NOMO-1 treated with dmso at 0.1 percent for 144 hours (cell line): Measurements from ENCODE around the gene TPD52L1.
A peak's percentile ranks its signal among the peaks of the same experiment; 100 is the strongest.

Source experiments
- DNase-seq: peaks from one replicate; lab custom pipeline; 2025; ENCODE audit not compliant: unreplicated experiment; lab: John Stamatoyannopoulos, UW

TPD52L1 gene

GRCh38 chr6:125174626-125175025 lies 21.1 kb downstream of the TPD52L1 start:
- DNase-seq = no peak

GRCh38 chr6:125175466-125176048 lies 22.0 kb downstream of the TPD52L1 start:
- no peak for DNase-seq

- DNase-seq = no peak
These were observed 28.9 kb downstream of the TPD52L1 start for GRCh38 chr6:125182237-125183008.

GRCh38 chr6:125183391-125183790 lies 29.8 kb downstream of the TPD52L1 start:
- DNase-seq = no peak

GRCh38 chr6:125188037-125188436 lies 34.5 kb downstream of the TPD52L1 start:
- DNase-seq = no peak

- DNase-seq = no peak
These were observed 35.1 kb downstream of the TPD52L1 start for GRCh38 chr6:125188594-125189203.

- no peak for DNase-seq
These were observed 35.9 kb downstream of the TPD52L1 start for GRCh38 chr6:125189494-125189893.

GRCh38 chr6:125190667-125191066 lies 37.1 kb downstream of the TPD52L1 start:
- no peak for DNase-seq

GRCh38 chr6:125191916-125192609 lies 38.5 kb downstream of the TPD52L1 start:
- peak; percentile 37 for DNase-seq

GRCh38 chr6:125192610-125192930 lies 39.0 kb downstream of the TPD52L1 start:
- no peak for DNase-seq

- DNase-seq = no peak
These were observed 39.6 kb downstream of the TPD52L1 start for GRCh38 chr6:125193208-125193607.

- DNase-seq = peak; percentile 69
These were observed 41.4 kb downstream of the TPD52L1 start for GRCh38 chr6:125194941-125195340.

GRCh38 chr6:125195526-125195925 lies 42.0 kb downstream of the TPD52L1 start:
- DNase-seq = no peak

GRCh38 chr6:125196613-125197012 lies 43.0 kb downstream of the TPD52L1 start:
- no peak for DNase-seq

- no peak for DNase-seq
These were observed 44.3 kb downstream of the TPD52L1 start for GRCh38 chr6:125197795-125198269.

- DNase-seq = no peak
These were observed 44.9 kb downstream of the TPD52L1 start for GRCh38 chr6:125198398-125198937.

GRCh38 chr6:125200941-125201340 lies 47.4 kb downstream of the TPD52L1 start:
- no peak for DNase-seq

GRCh38 chr6:125201961-125202729 lies 48.6 kb downstream of the TPD52L1 start:
- no peak for DNase-seq

- DNase-seq = no peak
These were observed 49.8 kb downstream of the TPD52L1 start for GRCh38 chr6:125203395-125203794.

- DNase-seq = no peak
These were observed 52.4 kb downstream of the TPD52L1 start for GRCh38 chr6:125205931-125206330.

- DNase-seq = no peak
These were observed 52.8 kb downstream of the TPD52L1 start for GRCh38 chr6:125206389-125206788.
